Tongue (tissue), 2 donors: ENCODE measurements around the gene ABTB1. TPM values are rescaled to one million over a fixed set of nuclear protein-coding genes. Genes with fewer than 3 reads are reported as not detected.
"Not testable (repeated sequence)": the region's sequence is repeated elsewhere in the genome, so short reads cannot be mapped to it uniquely, and the experiment has no call there.

Experiments
- DNase-seq: peaks from one replicate; pipeline ENCODE4 v3.0.0-alpha.2; 2015
- total RNA-seq: library from RNA; depleted of rRNA; stranded (reverse); fragments of >200 nt; gene quantifications from one replicate; pipeline ENCODE4 v1.2.3, GENCODE V29; 2014

The ABTB1 gene
- total RNA-seq, 1 donor from 2014 or later: 20.0 TPM

- peak; percentile 96 for DNase-seq
Observed at GRCh38 chr3:127688416-127689265, 15.9 kb downstream of the ABTB1 start.

- no peak for DNase-seq
Observed at GRCh38 chr3:127689266-127689860, 16.6 kb downstream of the ABTB1 start.

DNA sequence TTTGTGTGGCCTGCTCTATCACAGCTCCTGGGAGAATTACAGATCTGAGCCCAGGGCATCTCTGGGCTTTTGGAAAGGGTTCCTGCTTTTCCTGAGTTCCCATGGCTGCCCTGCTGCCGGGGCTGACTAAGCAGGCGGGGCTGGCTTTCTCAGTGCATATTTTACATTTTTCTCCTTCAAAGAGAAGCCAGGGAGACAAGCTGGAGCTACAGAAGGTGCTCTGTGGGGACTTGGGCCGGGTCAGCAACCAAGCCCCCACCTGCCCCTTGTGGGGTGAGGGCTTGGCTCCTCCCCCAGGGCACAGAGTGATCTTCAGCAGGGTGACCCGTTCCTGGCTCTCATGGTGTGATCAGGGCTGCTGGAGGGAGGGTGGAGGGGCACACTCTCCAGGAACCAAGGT lies 17.4 kb downstream of the ABTB1 start:
- no peak for DNase-seq

DNA sequence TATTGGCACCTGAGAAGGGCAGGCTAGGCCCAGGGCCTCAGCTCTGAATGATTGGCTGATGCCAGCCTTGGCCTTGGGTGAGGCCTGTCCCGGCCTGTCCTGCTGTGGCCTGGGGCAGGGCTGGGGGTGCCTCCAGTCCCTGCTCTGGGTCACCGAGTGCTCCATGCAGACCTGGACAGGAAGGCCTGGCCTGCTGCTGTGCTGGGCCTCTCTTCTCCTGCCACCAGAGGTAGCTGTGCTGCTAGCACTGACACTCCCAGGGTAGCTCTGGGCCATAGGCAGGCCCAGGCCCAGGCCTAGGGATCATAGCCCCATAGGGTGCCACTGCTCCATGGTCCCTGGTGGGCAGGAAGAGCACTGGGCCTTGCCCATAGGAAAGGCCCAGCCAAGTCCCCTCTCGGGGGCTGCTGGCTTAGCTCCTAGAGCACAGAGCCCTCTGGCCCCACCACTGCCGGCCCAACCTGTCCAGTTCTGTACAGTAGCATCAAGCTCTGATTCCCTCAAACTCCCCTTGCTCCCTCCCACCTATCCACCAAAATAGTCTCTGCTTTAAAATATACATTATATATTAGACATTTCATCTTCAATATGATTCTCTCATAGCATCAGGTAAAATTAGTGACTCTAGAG lies 18.2 kb downstream of the ABTB1 start:
- no peak for DNase-seq

- DNase-seq: no peak
Observed at GRCh38 chr3:127691489-127691888, 18.7 kb downstream of the ABTB1 start.

GRCh38 chr3:127691974-127692373 lies 19.2 kb downstream of the ABTB1 start:
- DNase-seq: no peak

GRCh38 chr3:127692501-127693335 lies 20.0 kb downstream of the ABTB1 start:
- no peak for DNase-seq

GRCh38 chr3:127693336-127693843 lies 20.6 kb downstream of the ABTB1 start:
- no peak for DNase-seq

DNA sequence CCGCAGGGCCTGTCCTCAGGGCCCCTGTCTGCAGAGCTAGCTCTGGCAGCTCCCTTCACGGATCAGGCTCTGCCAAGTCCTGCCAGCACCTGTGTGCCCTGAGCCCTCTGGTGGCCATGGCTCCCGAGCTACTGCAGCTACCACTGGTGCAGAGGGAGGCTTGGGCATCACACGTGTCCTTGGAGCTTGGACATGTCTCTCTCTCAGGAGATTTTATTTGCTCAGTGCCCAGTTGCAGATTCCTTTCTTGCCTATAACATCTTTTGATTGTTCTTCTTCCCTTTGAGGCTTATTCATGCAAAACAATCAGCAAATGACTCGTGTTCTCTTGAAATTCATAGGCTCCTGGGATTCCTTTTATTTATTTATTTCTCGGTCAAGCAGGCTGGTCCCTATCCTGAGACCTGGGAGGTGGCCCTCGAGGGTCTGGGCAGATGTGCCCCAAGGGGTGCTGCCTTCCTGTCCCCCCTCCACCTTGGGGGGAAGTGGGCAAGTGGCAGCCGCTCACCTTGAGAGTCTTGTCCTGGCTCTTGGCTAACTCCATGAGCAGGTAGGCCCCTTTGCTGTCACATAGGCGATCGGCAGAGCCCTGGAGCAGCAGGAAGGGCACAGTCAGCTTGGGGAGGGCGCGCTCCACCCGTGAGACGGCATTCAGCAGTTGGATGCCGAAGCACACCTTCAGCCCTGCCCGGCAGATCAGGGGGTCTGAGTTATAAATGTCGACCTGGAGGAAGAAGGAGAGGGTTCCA lies 21.9 kb downstream of the ABTB1 start:
- no peak for DNase-seq

GRCh38 chr3:127697551-127698240 lies 24.9 kb downstream of the ABTB1 start:
- peak; percentile 93 for DNase-seq

- no peak for DNase-seq
Observed at GRCh38 chr3:127698286-127698685, 25.5 kb downstream of the ABTB1 start.

DNA sequence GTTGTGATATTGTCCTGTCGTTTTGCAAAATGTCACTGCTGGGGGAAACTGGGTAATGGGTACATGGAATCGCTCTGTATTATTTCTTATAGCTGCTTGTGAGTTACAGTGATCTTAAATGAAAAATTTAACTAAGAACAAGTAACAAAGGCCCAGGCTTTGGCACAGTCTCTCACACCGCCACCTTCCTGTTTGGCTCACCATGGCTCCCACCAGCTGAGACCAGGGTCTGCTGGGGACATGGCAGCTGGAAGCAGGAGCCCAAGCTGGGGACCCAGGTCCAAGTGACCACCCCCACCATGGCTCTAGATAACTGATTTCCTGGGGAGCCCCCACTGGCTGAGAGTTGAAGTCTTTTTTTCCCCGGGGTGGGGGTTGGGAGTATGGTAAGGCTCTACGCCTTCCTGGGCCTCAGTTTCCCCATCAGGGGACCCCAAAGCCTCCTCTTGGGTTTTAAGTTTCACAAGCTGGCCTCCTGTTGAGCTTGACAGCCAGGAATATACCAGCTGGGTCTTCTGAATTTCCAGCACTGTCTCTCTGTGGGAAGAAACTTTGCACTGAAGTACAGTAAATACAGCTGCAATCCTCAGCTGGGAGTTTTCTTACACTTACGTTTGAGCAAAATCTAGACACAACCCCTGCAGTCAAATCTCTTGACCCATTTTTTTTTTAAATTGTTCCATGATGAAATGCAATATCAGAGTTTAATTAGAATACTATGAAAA lies 26.1 kb downstream of the ABTB1 start:
- peak; percentile 68 for DNase-seq

DNA sequence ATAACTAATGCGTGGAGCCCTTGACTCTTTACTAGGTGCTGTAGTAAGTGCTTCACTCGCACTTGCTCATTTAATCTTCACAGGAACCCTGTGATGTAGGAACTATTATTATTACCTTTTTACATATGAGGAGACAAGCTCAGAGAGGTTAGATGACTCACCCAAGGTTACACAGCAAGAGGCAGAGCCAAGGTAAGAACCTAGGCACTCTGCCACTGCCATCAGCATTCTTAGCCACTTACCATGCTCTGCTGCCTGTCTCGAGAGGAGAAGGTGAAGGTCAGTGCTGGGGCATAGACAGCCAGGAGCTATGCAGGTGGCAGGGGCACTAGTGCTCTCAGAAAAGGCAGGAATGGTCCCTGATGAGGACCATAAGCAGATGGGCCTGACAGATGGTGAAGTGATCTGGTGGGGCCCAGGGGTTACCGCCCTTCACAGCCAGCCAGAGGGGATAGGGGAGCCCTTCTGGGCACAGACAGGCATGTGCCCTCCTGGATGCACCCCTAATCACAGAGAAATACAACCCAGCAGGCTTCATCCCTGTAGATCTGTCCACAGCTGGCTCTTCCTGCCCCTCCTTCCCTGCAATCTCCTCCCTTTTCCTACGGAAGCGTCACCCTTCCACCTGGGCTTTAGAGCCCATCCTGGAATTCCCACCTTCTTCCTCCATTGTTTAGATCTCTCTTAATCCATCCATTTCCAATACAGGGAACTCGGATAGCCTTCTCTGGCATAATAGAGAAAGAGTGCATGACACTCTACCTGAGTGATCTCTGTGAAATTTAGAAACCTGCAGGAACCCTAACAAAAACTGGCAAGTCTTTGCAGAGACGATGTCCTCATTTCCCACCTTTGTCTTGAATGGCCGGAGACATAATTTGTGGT lies 26.9 kb downstream of the ABTB1 start:
- DNase-seq: no peak

DNA sequence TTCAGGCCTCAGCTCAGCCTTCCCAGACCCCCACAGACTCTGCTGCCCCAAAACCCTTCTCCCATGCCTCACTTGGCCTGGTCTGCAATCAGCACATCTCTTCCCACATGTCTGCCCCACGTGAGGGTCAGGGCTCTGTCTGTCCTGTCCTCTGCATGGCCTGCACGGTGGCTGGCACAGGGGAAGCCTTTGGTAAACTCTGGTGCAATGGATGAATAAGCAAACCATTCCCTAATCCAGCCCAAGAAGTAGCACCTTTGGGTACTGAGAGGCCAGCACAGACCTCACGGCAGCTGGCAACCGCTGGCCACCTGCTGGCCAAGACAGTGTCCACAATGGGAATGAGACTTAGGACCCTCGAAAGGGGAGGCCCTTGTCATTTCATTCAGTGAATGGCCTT lies 27.7 kb downstream of the ABTB1 start:
- DNase-seq: no peak

- no peak for DNase-seq
Observed at GRCh38 chr3:127701280-127701911, 28.6 kb downstream of the ABTB1 start.

DNA sequence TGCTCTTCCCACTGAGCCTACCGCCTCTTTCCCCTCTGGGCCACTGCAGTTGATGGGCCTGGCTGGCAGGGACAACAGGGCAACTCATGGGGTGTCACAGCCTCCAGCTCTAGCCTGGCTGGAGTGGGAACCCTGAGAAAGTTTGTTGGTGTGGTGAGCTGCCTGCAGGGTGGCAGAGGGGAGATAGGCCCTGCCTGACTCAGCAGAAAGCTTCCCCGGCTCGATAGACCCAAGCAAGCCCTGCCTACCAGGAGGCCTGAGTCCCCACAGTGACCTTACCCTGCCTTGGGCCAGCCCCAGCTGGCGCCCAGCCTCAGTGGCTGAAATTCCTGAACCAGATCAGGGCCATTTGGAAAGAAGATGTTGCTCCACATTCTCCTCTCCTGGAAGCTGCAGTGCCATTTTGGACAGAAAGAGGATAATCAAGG lies 29.4 kb downstream of the ABTB1 start:
- DNase-seq: no peak

DNA sequence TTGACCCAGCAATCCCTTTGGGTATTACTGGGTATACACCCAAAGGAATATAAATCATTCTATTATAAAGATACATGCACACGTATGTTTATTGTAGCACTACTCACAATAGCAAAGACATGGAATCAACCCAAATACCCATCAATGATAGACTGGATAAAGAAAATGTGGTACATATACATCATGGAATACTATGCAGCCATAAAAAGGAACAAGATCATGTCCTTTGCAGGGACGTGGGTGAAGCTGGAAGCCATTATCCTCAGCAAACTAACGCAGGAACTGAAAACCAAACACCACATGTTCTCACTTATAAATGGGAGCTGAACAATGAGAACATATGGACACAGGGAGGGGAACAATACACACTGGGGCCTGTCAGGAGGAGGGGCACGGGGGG lies 32.1 kb downstream of the ABTB1 start:
- not testable (repeated sequence) for DNase-seq

GRCh38 chr3:127706312-127706711 lies 33.6 kb downstream of the ABTB1 start:
- no peak for DNase-seq
